GM06990 (cell line): ENCODE data around the gene CEP89.
"Not testable (repeated sequence)": the region's sequence is repeated elsewhere in the genome, so short reads cannot be mapped to it uniquely, and the experiment has no call there.

ENCODE experiments used
- DNase-seq: peaks from one replicate; pipeline ENCODE4 v3.0.0-alpha.2; 2011; ENCODE audit not compliant: insufficient read length; ENCODE audit errors: extremely low read depth
- H3K27me3 ChIP-seq: replicated peaks from 2 replicates; pipeline ENCODE4 v1.6.0; 2011; ENCODE audit warnings: low read length; ENCODE audit not compliant: control insufficient read depth, insufficient read depth
- H3K36me3 ChIP-seq: 2 replicates; pipeline ENCODE4 v1.5.1; 2011; ENCODE audit warnings: low read length; ENCODE audit not compliant: control insufficient read depth, insufficient read depth
- H3K4me3 ChIP-seq: replicated peaks from 2 replicates; pipeline ENCODE4 v1.5.1; 2011; ENCODE audit warnings: low read depth, mild to moderate bottlenecking, control low read depth, low read length
- CTCF ChIP-seq: IDR thresholded peaks from 2 replicates; pipeline ENCODE4 v1.5.1; 2011; ENCODE audit warnings: low read length, control low read depth, mild to moderate bottlenecking, inconsistent platforms; ENCODE audit not compliant: insufficient read depth, poor library complexity, severe bottlenecking

CEP89 gene

GRCh38 chr19:32945260-32945659 lies 26.5 kb downstream of the CEP89 start:
- Histone ChIP-seq H3K36me3 (peaks cover 9% of the 10 kb centered on the region), H3K4me3 (no peak overlapping the region), H3K27me3 (no peaks in the 10 kb centered on the region)
- no peak for DNase-seq
- no peak for TF ChIP-seq CTCF

GRCh38 chr19:32941273-32941672 lies 30.5 kb downstream of the CEP89 start:
- H3K27me3 ChIP-seq, DNase-seq, H3K36me3 ChIP-seq, H3K4me3 ChIP-seq: not testable (repeated sequence)

- no peak for TF ChIP-seq CTCF
- no peak for DNase-seq
- Histone ChIP-seq H3K27me3 (no peaks in the 10 kb centered on the region), H3K36me3 (no peaks in the 10 kb centered on the region), H3K4me3 (no peak overlapping the region)
Observed at GRCh38 chr19:32936065-32936464, 35.7 kb downstream of the CEP89 start.

- no peak for TF ChIP-seq CTCF
- no peak for DNase-seq
- no peaks in the 10 kb centered on the region for H3K27me3 ChIP-seq
- H3K36me3 ChIP-seq = no peaks in the 10 kb centered on the region
- no peak overlapping the region for H3K4me3 ChIP-seq
Observed at GRCh38 chr19:32935629-32936028, 36.1 kb downstream of the CEP89 start.

- Histone ChIP-seq H3K4me3 (no peak overlapping the region), H3K27me3 (no peaks in the 10 kb centered on the region), H3K36me3 (0 out of 2 replicates have a peak, but pooled peaks cover 2% of the 10 kb centered on the region)
- DNase-seq = no peak
- no peak for TF ChIP-seq CTCF
Observed at GRCh38 chr19:32933571-32933970, 38.2 kb downstream of the CEP89 start.

GRCh38 chr19:32930567-32930966 lies 41.2 kb downstream of the CEP89 start:
- no peaks in the 10 kb centered on the region for H3K27me3 ChIP-seq
- no peak for DNase-seq
- peaks cover 4% of the 10 kb centered on the region; the same call in 1 of the 2 replicates for H3K36me3 ChIP-seq
- H3K4me3 ChIP-seq = no peak overlapping the region
- TF ChIP-seq CTCF = no peak
